Activated CD8-positive, alpha-beta memory T cell treated with anti-CD3 and anti-CD28 coated beads, Interleukin-2, amount 10 ng/mL, durations not matched to agents 7 days and 5 days (primary cell): ENCODE data around the gene FAM3C. TPM values are rescaled to one million over a fixed set of nuclear protein-coding genes. Genes with fewer than 3 reads are reported as not detected.

Source experiments
- ATAC-seq: fragments of 150-1000 bp; cut with Tn5 transposase; one replicate; pipeline ENCODE4 v1.10.0; 2021; ENCODE audit warnings: moderate library complexity
- CTCF ChIA-PET: fragments of 350-600 bp; sonication (Branson Sonifier 250); formaldehyde crosslinking; loops from one replicate; lab custom pipeline; 2021; ENCODE audit warnings: antibody characterized with exemption; lab: Charles Lee
- DNase-seq: peaks from one replicate; pipeline ENCODE4 v3.0.0-alpha.2; 2020
- H3K27ac Mint-ChIP-seq: one replicate; pipeline ENCODE4 v1.8.0; 2021; ENCODE audit warnings: mild to moderate bottlenecking, mixed read lengths
- H3K27me3 Mint-ChIP-seq: one replicate; pipeline ENCODE4 v1.8.0; 2021; ENCODE audit warnings: mixed read lengths
- H3K36me3 Mint-ChIP-seq: one replicate; pipeline ENCODE4 v1.8.0; 2021; ENCODE audit warnings: mild to moderate bottlenecking, mixed read lengths
- H3K4me1 Mint-ChIP-seq: one replicate; pipeline ENCODE4 v1.8.0; 2021; ENCODE audit warnings: mixed read lengths
- H3K4me3 Mint-ChIP-seq: one replicate; pipeline ENCODE4 v1.8.0; 2021; ENCODE audit warnings: mild to moderate bottlenecking, moderate library complexity, mixed read lengths
- H3K9me3 Mint-ChIP-seq: one replicate; pipeline ENCODE4 v1.8.0; 2022; ENCODE audit warnings: low read depth, mixed read lengths
- total RNA-seq, 2 experiments: library from RNA; stranded (reverse); gene quantifications; one replicate each; pipeline ENCODE4 v1.2.3, GENCODE V29; 2021

The FAM3C gene
- total RNA-seq, 2 experiments from 2014 or later, result 50.3 to 96.0 TPM

GRCh38 chr7:121366852-121367431 is 29.2 kb downstream of the FAM3C start:
- CTCF ChIA-PET, result interaction anchor here (0.8 to 11.3 kb wide), 23 partner anchors 11 to 626 kb away, joined by 3 to 104 read pairs (median 4); partner anchors contain the start of gene FAM3C
- H3K27me3 Mint-ChIP-seq, result no peaks in the 10 kb centered on the region
- no peak overlapping the region for H3K4me3 Mint-ChIP-seq
- no peak overlapping the region for H3K27ac Mint-ChIP-seq
- H3K9me3 Mint-ChIP-seq, result no peaks in the 10 kb centered on the region
- ATAC-seq (no peak), DNase-seq (no peak)
- peaks cover 66% of the 10 kb centered on the region for H3K4me1 Mint-ChIP-seq
- peaks cover 59% of the 10 kb centered on the region for H3K36me3 Mint-ChIP-seq

- peak overlapping the region; percentile 73 for H3K27ac Mint-ChIP-seq
- CTCF ChIA-PET, result interaction anchor here (0.9 to 3.3 kb wide), 6 partner anchors 13 to 187 kb away, joined by 3 to 15 read pairs (median 6); partner anchors contain the start of gene FAM3C
- H3K9me3 Mint-ChIP-seq, result no peaks in the 10 kb centered on the region
- peaks cover 53% of the 10 kb centered on the region for H3K36me3 Mint-ChIP-seq
- DNase-seq, result peak; percentile 81
- no peak overlapping the region for H3K4me3 Mint-ChIP-seq
- ATAC-seq, result peak; percentile 85
- H3K4me1 Mint-ChIP-seq, result peaks cover 23% of the 10 kb centered on the region
- H3K27me3 Mint-ChIP-seq, result no peaks in the 10 kb centered on the region
These were observed 35.5 kb downstream of the FAM3C start for GRCh38 chr7:121360564-121360963.

GRCh38 chr7:121355574-121355973 is 40.5 kb downstream of the FAM3C start:
- CTCF ChIA-PET, result interaction anchor here (1.6 kb wide), 1 partner anchor 41 kb away, joined by 6 read pairs; the partner anchor contains the start of gene FAM3C
- H3K36me3 Mint-ChIP-seq, result peaks cover 49% of the 10 kb centered on the region
- H3K9me3 Mint-ChIP-seq, result no peaks in the 10 kb centered on the region
- no peaks in the 10 kb centered on the region for H3K27me3 Mint-ChIP-seq
- DNase-seq, result no peak
- no peak overlapping the region for H3K4me3 Mint-ChIP-seq
- H3K27ac Mint-ChIP-seq, result no peak overlapping the region
- H3K4me1 Mint-ChIP-seq, result peaks cover 17% of the 10 kb centered on the region
- ATAC-seq, result no peak

- DNase-seq (no peak), ATAC-seq (no peak)
- no peaks in the 10 kb centered on the region for H3K27me3 Mint-ChIP-seq
- peaks cover 10% of the 10 kb centered on the region for H3K4me1 Mint-ChIP-seq
- H3K9me3 Mint-ChIP-seq, result no peaks in the 10 kb centered on the region
- H3K36me3 Mint-ChIP-seq, result peaks cover 42% of the 10 kb centered on the region
- CTCF ChIA-PET, result interaction anchor here (1.0 to 2.0 kb wide), 4 partner anchors 14 to 43 kb away, joined by 3 to 7 read pairs (median 3); no protein-coding TSS in a partner anchor
- H3K27ac Mint-ChIP-seq, result no peak overlapping the region
- H3K4me3 Mint-ChIP-seq, result no peak overlapping the region
These were observed 43.8 kb downstream of the FAM3C start for GRCh38 chr7:121352323-121352722.

DNA sequence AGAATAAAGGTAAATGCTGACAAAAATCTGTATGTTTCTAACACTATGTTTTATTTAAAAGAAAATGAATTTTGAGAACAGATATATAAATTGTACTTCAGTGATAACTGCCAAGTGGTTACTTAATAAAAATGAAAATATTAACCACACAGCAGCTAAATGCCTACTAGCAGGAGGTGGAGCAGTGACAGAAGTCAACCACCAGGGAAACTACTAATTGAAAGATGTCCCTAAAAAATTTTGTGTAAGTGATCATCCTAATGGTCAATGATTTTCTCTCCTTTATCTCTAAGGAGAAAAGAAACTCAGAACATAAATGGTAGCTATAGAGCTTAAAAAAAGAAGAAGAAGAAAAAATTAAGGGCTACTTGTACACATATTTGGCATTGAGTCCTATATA is 44.4 kb downstream of the FAM3C start:
- Mint-ChIP-seq H3K4me1 (peaks cover 10% of the 10 kb centered on the region), H3K9me3 (no peaks in the 10 kb centered on the region), H3K4me3 (no peak overlapping the region), H3K27ac (no peak overlapping the region), H3K27me3 (no peaks in the 10 kb centered on the region), H3K36me3 (peaks cover 42% of the 10 kb centered on the region)
- ATAC-seq (no peak), DNase-seq (no peak)
- CTCF ChIA-PET, result interaction anchor here (1.0 to 2.0 kb wide), 3 partner anchors 15 to 44 kb away, joined by 3 to 7 read pairs (median 3); no protein-coding TSS in a partner anchor

DNA sequence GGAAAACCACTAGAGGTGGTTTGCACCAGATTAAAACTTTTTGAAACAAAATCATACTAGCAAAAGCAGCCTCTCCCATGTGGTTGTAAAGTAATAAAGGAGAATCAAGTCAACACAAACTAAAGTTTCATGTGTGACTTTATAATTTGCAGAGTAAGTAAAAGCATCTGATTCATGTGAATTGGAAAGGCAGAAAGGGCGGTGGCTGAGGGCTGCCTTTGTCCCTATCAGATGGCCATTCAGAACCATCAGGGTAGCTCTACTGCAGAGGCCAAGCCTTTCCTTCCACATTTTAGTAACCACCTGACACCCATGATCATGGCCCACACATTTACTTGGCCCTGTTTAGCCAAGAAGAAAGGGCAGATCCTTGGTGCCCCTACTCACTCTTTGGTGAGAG is 51.6 kb downstream of the FAM3C start:
- Mint-ChIP-seq H3K4me1 (no peaks in the 10 kb centered on the region), H3K27me3 (no peaks in the 10 kb centered on the region), H3K36me3 (peaks cover 31% of the 10 kb centered on the region), H3K27ac (no peak overlapping the region), H3K4me3 (no peak overlapping the region), H3K9me3 (no peaks in the 10 kb centered on the region)
- ATAC-seq (no peak), DNase-seq (no peak)
- CTCF ChIA-PET, result no interaction called here

DNA sequence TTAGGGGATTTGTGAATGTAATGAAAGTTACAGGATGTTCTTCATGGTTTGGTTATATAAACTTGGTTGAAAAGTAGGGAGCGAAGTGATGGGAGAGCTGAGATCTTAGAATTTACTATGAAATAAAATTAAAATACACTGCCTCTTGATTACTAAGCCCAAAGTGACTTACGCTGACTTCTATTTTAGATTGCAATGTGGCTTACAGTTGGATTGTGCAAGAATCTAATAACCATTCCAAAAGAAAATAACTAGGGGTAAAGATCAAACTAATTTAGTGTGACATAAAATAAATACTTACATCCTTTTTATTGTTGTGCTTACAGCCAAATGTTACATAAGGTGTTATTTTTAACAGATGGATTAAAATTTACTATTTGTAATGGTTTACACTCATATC is 52.0 kb downstream of the FAM3C start:
- CTCF ChIA-PET, result no interaction called here
- no peak overlapping the region for H3K27ac Mint-ChIP-seq
- peaks cover 32% of the 10 kb centered on the region for H3K36me3 Mint-ChIP-seq
- DNase-seq, result no peak
- H3K27me3 Mint-ChIP-seq, result no peaks in the 10 kb centered on the region
- H3K4me3 Mint-ChIP-seq, result no peak overlapping the region
- no peak for ATAC-seq
- H3K4me1 Mint-ChIP-seq, result no peaks in the 10 kb centered on the region
- no peaks in the 10 kb centered on the region for H3K9me3 Mint-ChIP-seq

- ATAC-seq (no peak), DNase-seq (no peak)
- Mint-ChIP-seq H3K36me3 (peaks cover 35% of the 10 kb centered on the region), H3K9me3 (no peaks in the 10 kb centered on the region), H3K27ac (no peak overlapping the region), H3K4me3 (no peak overlapping the region), H3K4me1 (no peaks in the 10 kb centered on the region), H3K27me3 (no peaks in the 10 kb centered on the region)
- CTCF ChIA-PET, result no interaction called here
These were observed 52.8 kb downstream of the FAM3C start for GRCh38 chr7:121343302-121343701.

GRCh38 chr7:121342631-121343030 is 53.5 kb downstream of the FAM3C start:
- Mint-ChIP-seq H3K27ac (no peak overlapping the region), H3K9me3 (no peaks in the 10 kb centered on the region), H3K27me3 (no peaks in the 10 kb centered on the region), H3K4me1 (no peaks in the 10 kb centered on the region), H3K36me3 (peaks cover 35% of the 10 kb centered on the region), H3K4me3 (no peak overlapping the region)
- ATAC-seq, result no peak
- DNase-seq, result no peak
- CTCF ChIA-PET, result no interaction called here

DNA sequence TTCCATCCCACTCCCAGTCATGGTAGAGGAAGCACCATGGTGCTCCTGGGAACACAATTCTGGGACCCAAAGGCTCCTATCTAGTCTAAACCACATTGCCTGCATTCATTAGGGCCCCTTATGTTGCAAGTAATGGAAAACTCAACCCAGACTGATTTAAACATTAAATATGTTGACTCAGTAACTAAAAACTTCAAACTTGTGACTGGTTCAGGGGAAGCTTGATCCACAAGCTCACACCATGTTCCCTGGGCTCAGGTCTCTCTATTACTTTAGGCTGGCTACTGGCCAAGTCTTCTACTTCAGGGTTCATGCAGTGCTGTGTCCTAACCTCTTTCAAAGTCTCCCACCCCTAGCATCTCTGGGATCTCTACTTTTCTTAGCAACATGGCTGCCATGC is 54.2 kb downstream of the FAM3C start:
- no peak overlapping the region for H3K27ac Mint-ChIP-seq
- H3K27me3 Mint-ChIP-seq, result peaks cover under 1% of the 10 kb centered on the region
- ATAC-seq (no peak), DNase-seq (no peak)
- H3K36me3 Mint-ChIP-seq, result peaks cover 29% of the 10 kb centered on the region
- CTCF ChIA-PET, result no interaction called here
- H3K9me3 Mint-ChIP-seq, result no peaks in the 10 kb centered on the region
- no peak overlapping the region for H3K4me3 Mint-ChIP-seq
- H3K4me1 Mint-ChIP-seq, result no peaks in the 10 kb centered on the region

GRCh38 chr7:121339082-121339481 is 57.0 kb downstream of the FAM3C start:
- H3K9me3 Mint-ChIP-seq, result no peaks in the 10 kb centered on the region
- H3K27me3 Mint-ChIP-seq, result peaks cover 22% of the 10 kb centered on the region
- ATAC-seq, result no peak
- CTCF ChIA-PET, result no interaction called here
- H3K4me3 Mint-ChIP-seq, result no peak overlapping the region
- no peak overlapping the region for H3K27ac Mint-ChIP-seq
- H3K4me1 Mint-ChIP-seq, result no peaks in the 10 kb centered on the region
- no peak for DNase-seq
- H3K36me3 Mint-ChIP-seq, result peaks cover 17% of the 10 kb centered on the region

GRCh38 chr7:121337398-121337797 is 58.7 kb downstream of the FAM3C start:
- no peaks in the 10 kb centered on the region for H3K9me3 Mint-ChIP-seq
- CTCF ChIA-PET, result no interaction called here
- peaks cover 12% of the 10 kb centered on the region for H3K36me3 Mint-ChIP-seq
- no peak overlapping the region for H3K27ac Mint-ChIP-seq
- no peak overlapping the region for H3K4me3 Mint-ChIP-seq
- ATAC-seq (no peak), DNase-seq (no peak)
- peaks cover 24% of the 10 kb centered on the region for H3K27me3 Mint-ChIP-seq
- H3K4me1 Mint-ChIP-seq, result no peaks in the 10 kb centered on the region

- Mint-ChIP-seq H3K9me3 (no peaks in the 10 kb centered on the region), H3K4me3 (no peak overlapping the region), H3K27me3 (peaks cover 28% of the 10 kb centered on the region), H3K36me3 (peaks cover 5% of the 10 kb centered on the region), H3K27ac (no peak overlapping the region), H3K4me1 (no peaks in the 10 kb centered on the region)
- no peak for ATAC-seq
- DNase-seq, result no peak
- CTCF ChIA-PET, result no interaction called here
These were observed 59.5 kb downstream of the FAM3C start for GRCh38 chr7:121336579-121336978.

DNA sequence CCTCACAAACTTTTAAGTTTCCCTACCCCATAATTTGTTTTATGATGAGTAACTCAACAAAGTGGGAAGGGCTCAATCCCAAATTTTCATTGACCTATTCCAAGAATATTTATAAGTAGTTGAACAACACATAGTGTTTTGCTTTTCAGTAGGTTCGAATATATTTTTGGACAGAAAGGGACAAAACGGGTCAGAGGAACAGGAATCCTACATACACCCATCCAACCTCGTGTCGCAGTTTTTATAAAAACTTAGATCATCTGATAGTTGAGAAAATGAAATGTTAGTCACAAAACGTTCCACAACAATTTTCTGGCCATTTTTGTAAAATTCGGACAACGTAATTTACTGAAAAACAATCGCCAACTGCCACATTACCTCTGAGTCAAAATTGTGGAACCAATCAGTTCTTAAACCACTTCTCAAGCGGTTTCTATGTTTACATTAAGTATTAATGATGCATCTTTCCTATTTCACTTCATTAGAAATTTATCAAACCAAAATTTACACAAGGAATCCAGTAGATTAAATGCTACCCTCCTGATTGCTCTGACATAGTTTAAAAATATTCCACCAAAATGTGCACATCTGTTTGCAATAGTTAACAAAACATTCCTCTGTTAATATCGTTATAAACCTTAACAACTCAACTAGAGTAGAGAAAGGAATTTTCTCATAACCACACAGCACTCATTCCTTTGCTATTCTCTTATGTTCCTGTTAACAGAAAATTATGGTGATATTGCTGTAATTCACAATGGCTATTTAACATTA is 61.0 kb downstream of the FAM3C start:
- no peak overlapping the region for H3K27ac Mint-ChIP-seq
- CTCF ChIA-PET, result no interaction called here
- no peak for DNase-seq
- peaks cover 5% of the 10 kb centered on the region for H3K4me1 Mint-ChIP-seq
- H3K9me3 Mint-ChIP-seq, result no peaks in the 10 kb centered on the region
- no peak for ATAC-seq
- peaks cover 44% of the 10 kb centered on the region for H3K27me3 Mint-ChIP-seq
- no peak overlapping the region for H3K4me3 Mint-ChIP-seq
- peaks cover 5% of the 10 kb centered on the region for H3K36me3 Mint-ChIP-seq
